ENCODE data around the gene STXBP6.
"Not testable (repeated sequence)": the region's sequence is repeated elsewhere in the genome, so short reads cannot be mapped to it uniquely, and the experiment has no call there.

The STXBP6 gene

DNA sequence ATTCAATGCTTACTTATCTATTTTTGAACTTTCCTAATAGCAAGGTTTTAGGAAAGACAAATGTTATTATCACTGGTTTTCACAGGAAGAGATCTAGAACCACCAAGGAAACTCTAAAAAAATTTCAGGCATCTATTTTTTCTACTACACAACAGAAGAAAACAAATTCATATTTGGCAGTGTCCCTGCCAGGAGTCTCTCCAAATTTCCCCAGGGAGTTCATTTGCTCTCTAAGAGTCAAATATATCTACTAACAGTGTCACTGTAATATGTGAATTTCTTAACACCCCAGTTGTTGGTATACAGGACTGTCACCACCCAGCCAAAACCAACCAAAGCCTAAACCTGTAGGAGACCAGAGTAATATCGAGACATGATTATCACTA is 83.4 kb downstream of the STXBP6 start:
- TF ChIP-seq, protein P1, sequence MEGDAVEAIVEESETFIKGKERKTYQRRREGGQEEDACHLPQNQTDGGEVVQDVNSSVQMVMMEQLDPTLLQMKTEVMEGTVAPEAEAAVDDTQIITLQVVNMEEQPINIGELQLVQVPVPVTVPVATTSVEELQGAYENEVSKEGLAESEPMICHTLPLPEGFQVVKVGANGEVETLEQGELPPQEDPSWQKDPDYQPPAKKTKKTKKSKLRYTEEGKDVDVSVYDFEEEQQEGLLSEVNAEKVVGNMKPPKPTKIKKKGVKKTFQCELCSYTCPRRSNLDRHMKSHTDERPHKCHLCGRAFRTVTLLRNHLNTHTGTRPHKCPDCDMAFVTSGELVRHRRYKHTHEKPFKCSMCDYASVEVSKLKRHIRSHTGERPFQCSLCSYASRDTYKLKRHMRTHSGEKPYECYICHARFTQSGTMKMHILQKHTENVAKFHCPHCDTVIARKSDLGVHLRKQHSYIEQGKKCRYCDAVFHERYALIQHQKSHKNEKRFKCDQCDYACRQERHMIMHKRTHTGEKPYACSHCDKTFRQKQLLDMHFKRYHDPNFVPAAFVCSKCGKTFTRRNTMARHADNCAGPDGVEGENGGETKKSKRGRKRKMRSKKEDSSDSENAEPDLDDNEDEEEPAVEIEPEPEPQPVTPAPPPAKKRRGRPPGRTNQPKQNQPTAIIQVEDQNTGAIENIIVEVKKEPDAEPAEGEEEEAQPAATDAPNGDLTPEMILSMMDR (conservative IDR thresholded peaks at IDR 0.05; ENCODE audit: low read length) = no peak

DNA sequence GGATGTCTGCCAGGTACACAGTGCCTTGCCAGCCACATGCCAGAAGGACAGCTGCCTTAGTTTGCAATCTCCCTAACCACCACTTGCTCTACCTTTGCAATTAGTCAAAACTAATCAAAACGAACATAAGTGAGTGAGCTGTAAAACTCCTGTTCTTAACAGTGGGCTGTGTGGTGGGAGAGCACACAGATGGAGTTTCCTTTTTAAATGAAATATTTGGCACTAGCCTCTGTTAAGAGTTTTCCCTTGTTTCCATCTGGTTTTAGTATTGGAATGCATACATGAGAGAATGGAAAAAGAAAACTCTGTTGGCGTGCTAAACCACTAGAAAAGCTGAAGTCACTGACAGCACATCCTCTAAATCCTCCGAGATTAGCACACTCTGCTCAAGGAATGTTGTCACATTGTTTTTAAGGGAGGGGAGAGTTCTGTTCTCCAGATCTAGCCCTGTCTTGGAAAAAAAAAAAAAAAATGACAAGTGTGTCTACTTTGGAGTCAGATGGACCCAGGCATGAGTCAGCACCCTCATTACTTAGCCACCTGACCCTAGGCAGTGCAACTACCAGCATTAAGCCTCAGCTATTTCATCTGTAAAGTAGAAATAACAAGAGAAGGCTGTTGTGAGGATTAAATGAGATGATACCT is 83.9 kb downstream of the STXBP6 start:
- peak overlapping the region; percentile 8; the same call in 1 of the 2 replicates for H3K4me3 ChIP-seq (ENCODE audit: low read length)
- DNase-seq (ENCODE audit: low read depth) = peak; percentile 98
- TF ChIP-seq, protein P1 (conservative IDR thresholded peaks at IDR 0.05; ENCODE audit: low read length) = no peak

More for the DNA sequence above, 83.4 kb downstream of the STXBP6 start:
- peak; percentile 45 for DNase-seq (ENCODE audit: low read depth)
- no peak overlapping the region for H3K4me3 ChIP-seq (ENCODE audit: low read length)

DNA sequence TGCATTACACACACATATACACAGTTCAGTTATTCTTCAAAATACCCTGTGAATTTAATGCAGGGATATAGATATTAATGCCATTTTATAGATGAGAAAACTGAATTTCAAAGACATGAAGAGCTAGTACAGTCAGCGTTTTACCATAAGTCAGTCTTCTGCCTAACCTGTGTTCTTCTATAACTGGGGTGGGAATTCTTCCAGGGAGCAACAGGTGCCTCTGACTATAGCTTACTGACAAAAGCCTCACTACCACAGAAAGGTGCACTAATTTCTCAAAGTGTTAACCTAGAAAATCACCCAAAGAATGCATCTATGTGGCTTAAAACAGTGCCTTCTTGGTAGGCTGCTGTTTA is 84.4 kb downstream of the STXBP6 start:
- TF ChIP-seq, protein P1 (conservative IDR thresholded peaks at IDR 0.05; ENCODE audit: low read length) = no peak
- H3K4me3 ChIP-seq (ENCODE audit: low read length) = peak overlapping the region; percentile 8; the same call in 1 of the 2 replicates
- DNase-seq (ENCODE audit: low read depth) = no peak

DNA sequence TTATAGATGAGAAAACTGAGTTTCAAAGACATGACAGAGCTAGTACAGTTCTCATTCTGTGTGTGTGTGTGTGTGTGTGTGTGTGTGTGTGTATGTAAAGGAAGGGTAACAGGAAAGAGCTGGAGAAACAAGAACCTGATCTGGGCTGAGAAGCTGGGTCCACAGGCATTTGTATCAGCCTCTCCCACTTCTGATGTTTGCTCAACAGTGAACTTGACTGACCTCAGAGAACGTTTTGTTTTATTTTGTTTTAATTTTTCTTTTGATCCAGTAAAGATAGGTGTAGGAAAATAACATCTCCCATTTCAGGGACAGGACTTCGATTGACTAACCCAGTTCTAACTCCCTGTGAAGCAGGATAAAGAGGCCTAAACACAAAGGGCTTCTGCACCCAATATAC is 85.4 kb downstream of the STXBP6 start:
- no peak for DNase-seq (ENCODE audit: low read depth)
- TF ChIP-seq, protein P1 (conservative IDR thresholded peaks at IDR 0.05; ENCODE audit: low read length) = no peak

DNA sequence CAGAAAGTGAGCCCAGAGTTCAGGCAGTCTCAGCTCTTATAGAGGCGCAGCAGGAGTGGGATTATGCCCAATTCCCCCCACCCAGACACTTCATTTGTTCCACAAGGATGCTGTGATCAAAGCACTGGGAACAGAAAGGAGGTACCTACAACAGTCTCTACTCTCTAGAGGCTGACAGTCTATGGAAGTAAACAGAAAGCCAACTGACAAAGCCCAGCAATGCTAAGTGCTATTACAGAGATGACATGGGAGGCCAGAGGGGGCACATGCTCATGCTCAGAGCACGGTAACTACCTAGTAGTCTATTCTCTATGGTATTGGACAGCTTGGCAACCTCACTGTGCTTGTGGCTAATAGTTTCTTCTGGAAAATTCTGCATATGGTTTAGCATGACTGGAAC is 85.9 kb downstream of the STXBP6 start:
- no peak overlapping the region for H3K4me3 ChIP-seq (ENCODE audit: low read length)
- no peak for DNase-seq (ENCODE audit: low read depth)
- TF ChIP-seq, protein P1 (conservative IDR thresholded peaks at IDR 0.05; ENCODE audit: low read length) = no peak

More for the DNA sequence above, 85.4 kb downstream of the STXBP6 start:
- no peak overlapping the region for H3K4me3 ChIP-seq (ENCODE audit: low read length)

DNA sequence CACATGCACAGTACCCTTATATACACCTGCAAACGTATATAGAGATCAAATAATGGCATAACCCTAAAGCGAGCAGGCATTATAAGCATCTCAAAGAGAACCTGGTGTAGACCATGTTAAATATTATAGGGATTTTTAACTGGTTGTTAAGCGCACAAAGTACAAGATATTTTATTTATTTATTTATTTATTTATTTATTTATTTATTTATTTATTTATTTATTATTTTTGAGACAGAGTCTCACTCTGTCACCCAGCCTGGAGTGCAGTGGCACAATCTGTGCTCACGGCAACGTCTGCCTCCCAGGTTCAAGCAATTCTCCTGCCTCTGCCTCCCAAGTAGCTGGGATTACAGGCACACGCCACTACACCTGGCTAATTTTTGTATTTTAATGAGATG is 87.8 kb downstream of the STXBP6 start:
- DNase-seq (ENCODE audit: low read depth); H3K4me3 ChIP-seq (ENCODE audit: low read length): not testable (repeated sequence)

DNA sequence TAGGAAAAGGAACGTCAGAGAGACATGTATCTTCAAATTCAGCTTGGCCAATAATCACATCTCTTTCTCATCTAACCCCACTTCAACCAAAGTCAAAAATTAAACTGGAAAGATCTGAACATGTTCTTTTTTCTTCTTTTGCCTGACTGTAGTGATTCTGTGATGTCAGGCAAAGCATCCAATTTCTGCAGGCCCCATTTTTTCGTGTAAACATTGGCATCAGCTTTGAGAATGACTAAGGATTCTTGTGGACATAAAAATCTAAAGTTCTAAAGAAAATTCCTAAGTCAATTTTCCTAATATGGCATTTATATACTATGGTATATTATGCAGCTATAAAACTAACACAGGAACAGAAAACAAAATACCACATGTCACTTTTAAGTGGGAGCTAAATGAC is 89.1 kb downstream of the STXBP6 start:
- no peak overlapping the region for H3K4me3 ChIP-seq (ENCODE audit: low read length)
- TF ChIP-seq, protein P1 (conservative IDR thresholded peaks at IDR 0.05; ENCODE audit: low read length) = no peak
- DNase-seq (ENCODE audit: low read depth) = peak; percentile 57

Measured in AG10803 (cell line).